GM10266 (cell line): Measurements from ENCODE around the gene ANKLE1.

ENCODE experiments used
- DNase-seq: peaks from one replicate; pipeline ENCODE4 v3.0.0; 2012; ENCODE audit errors: extremely low spot score
- TF ChIP-seq, protein P1 (sequence below): IDR thresholded peaks from 2 replicates; pipeline ENCODE4 v1.5.1; 2012; ENCODE audit warnings: mild to moderate bottlenecking, low read depth; ENCODE audit not compliant: control insufficient read depth, insufficient read depth; ENCODE audit errors: missing control alignments

ANKLE1 gene, protein sequence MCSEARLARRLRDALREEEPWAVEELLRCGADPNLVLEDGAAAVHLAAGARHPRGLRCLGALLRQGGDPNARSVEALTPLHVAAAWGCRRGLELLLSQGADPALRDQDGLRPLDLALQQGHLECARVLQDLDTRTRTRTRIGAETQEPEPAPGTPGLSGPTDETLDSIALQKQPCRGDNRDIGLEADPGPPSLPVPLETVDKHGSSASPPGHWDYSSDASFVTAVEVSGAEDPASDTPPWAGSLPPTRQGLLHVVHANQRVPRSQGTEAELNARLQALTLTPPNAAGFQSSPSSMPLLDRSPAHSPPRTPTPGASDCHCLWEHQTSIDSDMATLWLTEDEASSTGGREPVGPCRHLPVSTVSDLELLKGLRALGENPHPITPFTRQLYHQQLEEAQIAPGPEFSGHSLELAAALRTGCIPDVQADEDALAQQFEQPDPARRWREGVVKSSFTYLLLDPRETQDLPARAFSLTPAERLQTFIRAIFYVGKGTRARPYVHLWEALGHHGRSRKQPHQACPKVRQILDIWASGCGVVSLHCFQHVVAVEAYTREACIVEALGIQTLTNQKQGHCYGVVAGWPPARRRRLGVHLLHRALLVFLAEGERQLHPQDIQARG

DNA sequence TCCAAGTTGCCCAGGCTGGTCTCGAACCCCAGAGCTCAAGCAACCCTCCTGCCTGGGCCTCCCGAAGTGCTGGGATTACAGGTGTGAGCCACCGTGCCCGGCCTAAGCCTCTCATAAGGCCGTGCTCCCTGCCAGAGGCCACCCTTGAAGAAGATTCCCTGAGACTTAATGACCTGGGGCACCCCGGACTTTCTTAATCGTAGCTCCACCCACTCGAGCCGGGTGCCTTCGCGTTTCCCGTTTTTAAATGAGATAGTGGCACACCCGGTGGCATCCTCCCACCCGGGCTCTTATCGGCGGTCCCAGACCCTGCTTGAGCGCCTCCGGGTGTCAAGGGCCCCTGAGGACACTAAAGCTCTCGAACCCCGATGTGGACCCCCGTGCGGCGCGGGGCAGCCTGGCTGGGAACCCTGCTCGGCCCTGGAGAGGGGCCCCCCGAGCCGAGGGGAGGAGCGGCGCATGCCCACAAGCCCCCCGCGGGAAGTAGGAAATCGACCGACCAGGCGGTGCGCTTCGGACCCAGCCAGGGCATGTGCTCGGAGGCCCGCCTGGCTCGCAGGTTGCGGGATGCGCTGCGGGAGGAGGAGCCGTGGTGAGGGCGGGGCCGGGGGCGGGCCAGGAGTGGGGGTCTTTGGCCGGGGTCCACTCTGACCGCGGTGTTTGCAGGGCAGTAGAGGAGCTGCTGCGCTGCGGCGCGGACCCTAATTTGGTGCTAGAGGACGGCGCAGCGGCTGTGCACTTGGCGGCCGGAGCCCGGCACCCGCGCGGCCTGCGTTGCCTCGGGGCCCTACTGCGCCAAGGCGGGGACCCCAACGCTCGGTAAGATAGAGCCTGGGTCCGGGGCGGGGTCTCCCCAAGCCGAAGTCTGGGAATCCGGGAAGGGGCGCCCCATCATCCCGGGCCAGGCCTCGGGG lies at the start of gene ANKLE1:
Gene ANKLE1 (plus strand): TSS at position 511 of the 914 bp plus-strand sequence. CDS start 20 bp downstream, at position 531.
- peak; percentile 81 for DNase-seq

DNA sequence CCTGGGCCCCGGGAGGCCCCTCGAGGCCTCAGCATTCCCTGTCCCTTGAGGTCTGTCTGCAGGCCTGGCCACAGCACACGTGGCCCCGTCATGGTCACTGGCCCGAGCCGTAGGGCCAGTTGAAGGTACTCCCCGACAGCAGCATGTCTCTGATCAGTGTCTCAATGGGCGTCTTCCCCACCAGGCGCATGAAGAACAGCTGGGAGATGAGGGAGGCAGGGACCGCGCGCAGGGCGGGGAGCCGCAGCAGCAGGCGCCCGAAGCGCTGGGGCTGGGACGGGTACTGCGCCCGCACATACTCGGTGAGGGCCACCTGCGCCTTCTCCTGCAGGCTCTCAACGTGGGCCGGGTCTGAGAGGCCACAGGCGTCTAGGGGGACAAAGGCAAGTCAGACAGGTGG lies 49.4 kb upstream of the ANKLE1 start:
- no peak for DNase-seq
- TF ChIP-seq, protein P1, sequence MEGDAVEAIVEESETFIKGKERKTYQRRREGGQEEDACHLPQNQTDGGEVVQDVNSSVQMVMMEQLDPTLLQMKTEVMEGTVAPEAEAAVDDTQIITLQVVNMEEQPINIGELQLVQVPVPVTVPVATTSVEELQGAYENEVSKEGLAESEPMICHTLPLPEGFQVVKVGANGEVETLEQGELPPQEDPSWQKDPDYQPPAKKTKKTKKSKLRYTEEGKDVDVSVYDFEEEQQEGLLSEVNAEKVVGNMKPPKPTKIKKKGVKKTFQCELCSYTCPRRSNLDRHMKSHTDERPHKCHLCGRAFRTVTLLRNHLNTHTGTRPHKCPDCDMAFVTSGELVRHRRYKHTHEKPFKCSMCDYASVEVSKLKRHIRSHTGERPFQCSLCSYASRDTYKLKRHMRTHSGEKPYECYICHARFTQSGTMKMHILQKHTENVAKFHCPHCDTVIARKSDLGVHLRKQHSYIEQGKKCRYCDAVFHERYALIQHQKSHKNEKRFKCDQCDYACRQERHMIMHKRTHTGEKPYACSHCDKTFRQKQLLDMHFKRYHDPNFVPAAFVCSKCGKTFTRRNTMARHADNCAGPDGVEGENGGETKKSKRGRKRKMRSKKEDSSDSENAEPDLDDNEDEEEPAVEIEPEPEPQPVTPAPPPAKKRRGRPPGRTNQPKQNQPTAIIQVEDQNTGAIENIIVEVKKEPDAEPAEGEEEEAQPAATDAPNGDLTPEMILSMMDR, result no peak

More for the DNA sequence above, at the start of gene ANKLE1:
- TF ChIP-seq, protein P1, result no peak

DNA sequence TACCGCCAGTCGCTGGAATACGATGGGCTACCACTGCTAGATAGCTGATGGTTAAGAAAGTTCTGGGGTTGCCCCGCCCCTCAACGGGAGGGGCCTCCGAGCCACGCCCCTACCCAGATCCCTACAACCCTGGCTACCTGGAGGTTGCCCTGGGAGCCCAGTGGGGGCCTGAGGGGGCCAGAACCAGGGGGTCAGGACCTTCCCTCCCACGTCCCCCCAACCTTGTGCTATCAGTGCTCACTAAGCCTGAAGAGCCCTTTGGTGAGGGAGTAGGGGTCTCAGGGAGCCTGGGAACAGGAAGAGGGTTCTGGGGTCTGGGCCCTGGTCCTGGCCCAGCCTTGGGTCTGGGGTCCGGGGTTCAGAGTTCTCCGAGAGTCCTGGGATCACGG lies 46.8 kb upstream of the ANKLE1 start:
- peak; percentile 86 for DNase-seq
- TF ChIP-seq, protein P1, result no peak

DNA sequence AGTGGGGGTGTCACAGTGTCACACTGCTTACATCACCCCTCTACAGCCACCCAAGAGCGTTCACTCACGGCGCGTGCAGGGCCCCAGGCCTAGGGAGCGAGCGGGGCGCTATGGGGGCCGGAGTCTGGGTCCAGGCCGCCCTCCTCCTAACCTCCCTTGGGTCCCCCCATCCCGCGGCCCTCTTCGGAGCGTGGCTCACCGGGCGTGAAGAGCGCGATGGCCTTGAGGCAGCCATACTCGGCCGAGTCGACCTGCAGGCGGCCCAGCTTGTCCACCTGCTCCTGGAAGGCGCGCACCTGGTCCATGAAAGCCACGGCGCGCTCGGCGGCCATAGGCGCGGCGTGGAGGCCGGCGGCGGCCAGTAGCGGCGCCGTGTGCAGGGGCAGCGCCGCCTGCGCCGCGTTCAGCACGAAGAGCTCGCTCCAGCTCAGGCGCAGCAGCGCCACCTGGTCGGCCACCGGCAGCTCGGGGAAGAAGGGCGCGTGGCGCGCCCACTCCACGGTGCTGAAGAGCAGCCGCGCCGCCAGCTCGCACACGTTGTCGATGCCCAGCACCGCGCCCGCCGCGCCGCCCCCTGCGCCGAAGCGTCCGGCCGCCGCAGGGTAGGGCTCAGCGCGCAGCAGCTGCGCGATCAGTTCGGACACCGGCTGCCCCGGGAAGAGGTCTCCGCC lies 46.3 kb upstream of the ANKLE1 start:
- DNase-seq, result peak; percentile 85

DNA sequence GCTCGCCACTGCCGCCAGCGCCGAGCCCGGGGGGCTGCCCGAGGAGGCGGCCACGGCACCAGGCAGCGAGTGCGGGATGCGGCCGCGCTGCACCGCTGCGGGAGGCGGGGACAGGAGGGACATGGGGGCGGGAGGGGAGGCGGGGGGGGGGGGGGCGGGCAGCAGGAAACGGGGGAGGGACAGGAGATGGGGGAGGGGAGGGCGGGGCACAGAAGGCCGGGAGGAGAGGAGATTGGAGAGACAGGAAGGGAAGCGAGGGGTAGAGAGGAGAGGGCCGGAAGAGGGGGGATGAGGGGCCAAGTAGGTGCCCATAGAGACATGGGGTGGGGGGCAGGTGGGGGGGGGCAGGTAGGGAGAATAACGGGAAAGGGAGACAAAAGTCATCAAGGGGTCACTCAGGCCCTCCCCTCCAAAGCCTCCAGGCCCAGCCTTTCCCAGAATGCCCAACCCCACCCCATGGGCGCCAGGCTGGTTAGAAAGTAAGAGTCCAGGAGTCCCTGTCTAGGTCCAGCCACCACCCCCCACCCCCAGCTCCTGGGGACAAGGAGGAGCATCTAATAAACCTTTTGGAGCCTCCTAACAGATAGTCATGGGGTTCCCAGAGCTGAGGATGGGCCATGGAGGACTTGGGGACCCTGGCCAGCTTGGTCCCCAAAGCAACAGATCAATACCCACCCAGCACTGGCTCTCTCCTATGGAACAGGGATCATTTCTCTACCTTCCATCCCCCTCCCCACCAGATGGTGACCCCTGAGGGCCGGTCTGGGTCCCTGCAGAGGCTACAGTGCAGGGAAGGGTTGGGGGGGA lies 45.5 kb upstream of the ANKLE1 start:
- no peak for DNase-seq
- TF ChIP-seq, protein P1, result no peak

More for the DNA sequence above, 46.3 kb upstream of the ANKLE1 start:
- TF ChIP-seq, protein P1, result peak; percentile 83
